ENCODE measurements around the gene ALDH7A1. TPM values are rescaled to one million over a fixed set of nuclear protein-coding genes. Genes with fewer than 3 reads are reported as not detected.
A peak's percentile ranks its signal among the peaks of the same experiment; 100 is the strongest.

The ALDH7A1 gene
- total RNA-seq, 1 donor from 2014 or later: 76.6 TPM

DNA sequence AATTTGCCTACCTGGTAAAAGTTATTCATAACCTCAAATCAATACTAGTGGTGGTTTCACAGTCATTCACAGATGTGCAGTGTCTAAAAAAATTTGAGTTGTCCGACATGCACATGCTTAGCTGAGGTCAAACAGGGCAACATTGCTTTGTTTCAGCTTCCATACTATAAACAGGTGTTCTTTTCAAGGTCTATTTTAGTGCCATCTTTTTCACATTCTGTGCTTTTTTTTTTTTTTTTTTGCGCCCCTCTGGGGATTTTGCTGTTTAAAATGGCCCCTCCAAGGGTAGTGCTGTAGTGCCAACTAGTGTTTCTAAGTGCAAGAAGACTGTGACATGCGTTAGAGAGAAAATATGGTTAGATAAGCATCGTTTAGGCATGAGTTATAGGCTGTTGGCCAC lies 20.3 kb upstream of the ALDH7A1 start:
- Mint-ChIP-seq H3K4me3 (ENCODE audit: unreplicated experiment) (no peak overlapping the region), H3K9me3 (ENCODE audit: unreplicated experiment) (no peaks in the 10 kb centered on the region), H3K27me3 (ENCODE audit: unreplicated experiment) (peaks cover 6% of the 10 kb centered on the region), H3K4me1 (ENCODE audit: unreplicated experiment) (no peaks in the 10 kb centered on the region), H3K27ac (ENCODE audit: unreplicated experiment) (no peak overlapping the region), H3K36me3 (ENCODE audit: low read depth, unreplicated experiment) (peaks cover 11% of the 10 kb centered on the region)
- no peak for DNase-seq (ENCODE audit: low spot score)
- TF ChIP-seq, protein P1, sequence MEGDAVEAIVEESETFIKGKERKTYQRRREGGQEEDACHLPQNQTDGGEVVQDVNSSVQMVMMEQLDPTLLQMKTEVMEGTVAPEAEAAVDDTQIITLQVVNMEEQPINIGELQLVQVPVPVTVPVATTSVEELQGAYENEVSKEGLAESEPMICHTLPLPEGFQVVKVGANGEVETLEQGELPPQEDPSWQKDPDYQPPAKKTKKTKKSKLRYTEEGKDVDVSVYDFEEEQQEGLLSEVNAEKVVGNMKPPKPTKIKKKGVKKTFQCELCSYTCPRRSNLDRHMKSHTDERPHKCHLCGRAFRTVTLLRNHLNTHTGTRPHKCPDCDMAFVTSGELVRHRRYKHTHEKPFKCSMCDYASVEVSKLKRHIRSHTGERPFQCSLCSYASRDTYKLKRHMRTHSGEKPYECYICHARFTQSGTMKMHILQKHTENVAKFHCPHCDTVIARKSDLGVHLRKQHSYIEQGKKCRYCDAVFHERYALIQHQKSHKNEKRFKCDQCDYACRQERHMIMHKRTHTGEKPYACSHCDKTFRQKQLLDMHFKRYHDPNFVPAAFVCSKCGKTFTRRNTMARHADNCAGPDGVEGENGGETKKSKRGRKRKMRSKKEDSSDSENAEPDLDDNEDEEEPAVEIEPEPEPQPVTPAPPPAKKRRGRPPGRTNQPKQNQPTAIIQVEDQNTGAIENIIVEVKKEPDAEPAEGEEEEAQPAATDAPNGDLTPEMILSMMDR (IDR thresholded peaks at IDR 0.05; ENCODE audit: unreplicated experiment): no peak

DNA sequence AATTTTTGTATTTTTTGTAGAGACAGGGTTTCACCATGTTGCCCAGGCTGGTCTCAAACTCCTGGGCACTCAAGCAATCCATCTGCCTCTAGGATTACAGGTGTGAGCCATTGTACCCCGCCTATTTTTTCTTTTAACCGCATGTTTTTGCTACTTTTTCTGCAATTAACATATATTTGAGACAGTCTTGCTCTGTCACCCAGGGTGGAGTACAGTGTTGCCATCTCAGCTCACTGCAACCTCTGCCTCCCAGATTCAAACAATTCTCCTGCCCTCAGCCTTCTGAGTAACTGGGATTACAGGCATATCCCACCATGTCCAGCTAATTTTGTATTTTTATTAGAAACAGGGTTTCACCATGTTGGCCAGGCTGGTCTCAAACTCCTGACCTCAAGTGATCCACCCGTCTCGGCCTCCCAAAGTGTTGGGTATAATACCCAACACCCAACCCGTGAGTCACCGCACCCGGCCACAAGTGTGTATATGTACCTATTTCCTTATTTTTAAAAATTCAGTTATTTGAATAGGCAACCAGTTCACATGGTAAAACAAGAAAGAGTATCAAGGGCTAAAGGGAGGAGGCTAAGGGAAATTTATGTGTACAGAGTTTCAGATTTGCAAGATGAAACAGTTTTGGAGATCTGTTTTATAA lies 19.0 kb upstream of the ALDH7A1 start:
- Mint-ChIP-seq H3K27ac (ENCODE audit: unreplicated experiment) (peak overlapping the region; percentile 42), H3K9me3 (ENCODE audit: unreplicated experiment) (no peaks in the 10 kb centered on the region), H3K4me1 (ENCODE audit: unreplicated experiment) (peaks cover 3% of the 10 kb centered on the region), H3K4me3 (ENCODE audit: unreplicated experiment) (no peak overlapping the region), H3K27me3 (ENCODE audit: unreplicated experiment) (peaks cover 6% of the 10 kb centered on the region), H3K36me3 (ENCODE audit: low read depth, unreplicated experiment) (peaks cover 15% of the 10 kb centered on the region)
- no peak for DNase-seq (ENCODE audit: low spot score)
- TF ChIP-seq, protein P1 (IDR thresholded peaks at IDR 0.05; ENCODE audit: unreplicated experiment): no peak

DNA sequence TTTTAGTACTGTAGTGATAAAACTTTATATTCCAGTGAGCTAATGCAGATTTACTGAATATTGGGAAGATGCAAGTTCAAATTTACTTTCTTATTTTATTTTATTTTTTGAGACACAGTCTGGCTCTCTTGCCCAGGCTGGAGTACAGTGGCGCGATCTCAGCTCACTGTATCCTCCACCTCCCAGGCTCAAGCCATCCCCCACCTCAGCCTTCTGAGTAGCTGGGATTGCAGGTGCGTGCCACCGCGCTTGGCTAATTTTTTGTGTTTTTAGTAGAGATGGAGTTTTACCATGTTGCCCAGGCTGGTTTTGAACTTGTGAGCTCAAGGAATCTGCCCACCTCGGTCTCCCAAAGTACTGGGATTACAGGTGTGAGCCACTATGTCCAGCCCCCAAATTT lies 15.6 kb upstream of the ALDH7A1 start:
- Mint-ChIP-seq H3K4me1 (ENCODE audit: unreplicated experiment) (peaks cover 3% of the 10 kb centered on the region), H3K27me3 (ENCODE audit: unreplicated experiment) (peaks cover 4% of the 10 kb centered on the region), H3K27ac (ENCODE audit: unreplicated experiment) (no peak overlapping the region), H3K4me3 (ENCODE audit: unreplicated experiment) (no peak overlapping the region), H3K36me3 (ENCODE audit: low read depth, unreplicated experiment) (peaks cover 15% of the 10 kb centered on the region), H3K9me3 (ENCODE audit: unreplicated experiment) (no peaks in the 10 kb centered on the region)
- DNase-seq (ENCODE audit: low spot score): no peak
- TF ChIP-seq, protein P1 (IDR thresholded peaks at IDR 0.05; ENCODE audit: unreplicated experiment): no peak

DNA sequence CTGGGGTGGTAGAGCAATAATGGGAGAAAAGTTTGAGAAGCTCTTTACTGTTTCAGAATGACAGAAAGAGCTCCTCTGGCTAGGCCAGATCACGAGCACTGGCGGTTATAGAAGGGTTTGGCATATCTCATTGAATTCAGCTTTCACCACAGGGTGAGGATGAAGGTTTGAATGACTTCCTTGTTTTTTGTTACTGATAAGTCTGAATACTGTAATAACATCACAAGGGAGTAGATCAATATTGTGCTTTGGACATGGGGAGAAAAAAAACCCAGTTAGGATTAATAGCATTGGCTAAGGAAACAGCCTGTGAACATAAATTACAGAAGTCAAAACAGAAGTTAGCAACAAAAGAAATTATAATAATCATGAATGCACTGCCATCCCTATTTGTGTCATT lies 15.1 kb upstream of the ALDH7A1 start:
- H3K27me3 Mint-ChIP-seq (ENCODE audit: unreplicated experiment): peaks cover 4% of the 10 kb centered on the region
- no peak for DNase-seq (ENCODE audit: low spot score)
- TF ChIP-seq, protein P1 (IDR thresholded peaks at IDR 0.05; ENCODE audit: unreplicated experiment): no peak
- H3K4me1 Mint-ChIP-seq (ENCODE audit: unreplicated experiment): peaks cover 3% of the 10 kb centered on the region
- H3K9me3 Mint-ChIP-seq (ENCODE audit: unreplicated experiment): no peaks in the 10 kb centered on the region
- no peak overlapping the region for H3K27ac Mint-ChIP-seq (ENCODE audit: unreplicated experiment)
- peaks cover 15% of the 10 kb centered on the region for H3K36me3 Mint-ChIP-seq (ENCODE audit: low read depth, unreplicated experiment)
- H3K4me3 Mint-ChIP-seq (ENCODE audit: unreplicated experiment): peak overlapping the region; percentile 34

DNA sequence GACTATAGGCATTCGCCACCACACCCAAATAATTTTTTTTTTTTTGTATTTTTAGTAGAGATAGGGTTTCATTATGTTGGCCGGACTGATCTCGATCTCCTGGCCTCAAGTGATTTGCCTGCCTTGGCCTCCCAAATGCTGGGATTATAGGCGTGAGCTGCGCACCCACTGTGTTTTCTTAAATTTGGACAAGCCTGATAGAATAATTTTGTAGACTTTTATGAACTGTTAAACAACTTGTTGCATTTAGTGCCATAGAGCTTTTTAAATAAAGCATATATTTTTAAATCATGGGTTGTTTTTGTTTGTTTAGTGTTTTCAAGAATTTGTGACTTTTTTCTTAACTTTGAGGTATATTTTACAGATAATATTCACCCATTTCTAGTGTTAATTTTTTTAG lies 10.5 kb upstream of the ALDH7A1 start:
- peaks cover 11% of the 10 kb centered on the region for H3K4me1 Mint-ChIP-seq (ENCODE audit: unreplicated experiment)
- no peaks in the 10 kb centered on the region for H3K9me3 Mint-ChIP-seq (ENCODE audit: unreplicated experiment)
- peaks cover 16% of the 10 kb centered on the region for H3K36me3 Mint-ChIP-seq (ENCODE audit: low read depth, unreplicated experiment)
- DNase-seq (ENCODE audit: low spot score): no peak
- no peak overlapping the region for H3K4me3 Mint-ChIP-seq (ENCODE audit: unreplicated experiment)
- H3K27ac Mint-ChIP-seq (ENCODE audit: unreplicated experiment): no peak overlapping the region
- TF ChIP-seq, protein P1 (IDR thresholded peaks at IDR 0.05; ENCODE audit: unreplicated experiment): no peak
- H3K27me3 Mint-ChIP-seq (ENCODE audit: unreplicated experiment): peaks cover 4% of the 10 kb centered on the region
